ENCODE data around the gene RIPOR1.
A peak's percentile ranks its signal among the peaks of the same experiment; 100 is the strongest.

The RIPOR1 gene

DNA sequence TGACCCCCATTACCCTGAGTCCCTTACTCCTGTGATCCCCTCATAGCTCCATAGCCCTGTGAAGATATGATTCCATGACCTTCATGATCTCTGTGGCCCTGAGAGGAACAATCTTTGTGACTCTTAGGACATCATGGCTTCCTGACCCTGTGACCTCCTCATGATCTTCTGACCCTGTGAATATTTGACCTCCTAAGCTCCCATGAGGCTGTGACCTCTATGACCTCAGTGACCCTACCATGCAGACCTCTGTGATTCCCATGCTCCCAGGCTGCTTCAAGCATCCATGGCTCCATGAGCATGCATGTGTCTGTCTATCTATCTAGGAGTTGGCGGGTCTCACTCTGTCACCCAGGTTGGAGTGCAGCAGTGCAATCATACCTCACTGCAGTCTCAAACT is 12.1 kb downstream of the RIPOR1 start:
- no peak for DNase-seq

DNA sequence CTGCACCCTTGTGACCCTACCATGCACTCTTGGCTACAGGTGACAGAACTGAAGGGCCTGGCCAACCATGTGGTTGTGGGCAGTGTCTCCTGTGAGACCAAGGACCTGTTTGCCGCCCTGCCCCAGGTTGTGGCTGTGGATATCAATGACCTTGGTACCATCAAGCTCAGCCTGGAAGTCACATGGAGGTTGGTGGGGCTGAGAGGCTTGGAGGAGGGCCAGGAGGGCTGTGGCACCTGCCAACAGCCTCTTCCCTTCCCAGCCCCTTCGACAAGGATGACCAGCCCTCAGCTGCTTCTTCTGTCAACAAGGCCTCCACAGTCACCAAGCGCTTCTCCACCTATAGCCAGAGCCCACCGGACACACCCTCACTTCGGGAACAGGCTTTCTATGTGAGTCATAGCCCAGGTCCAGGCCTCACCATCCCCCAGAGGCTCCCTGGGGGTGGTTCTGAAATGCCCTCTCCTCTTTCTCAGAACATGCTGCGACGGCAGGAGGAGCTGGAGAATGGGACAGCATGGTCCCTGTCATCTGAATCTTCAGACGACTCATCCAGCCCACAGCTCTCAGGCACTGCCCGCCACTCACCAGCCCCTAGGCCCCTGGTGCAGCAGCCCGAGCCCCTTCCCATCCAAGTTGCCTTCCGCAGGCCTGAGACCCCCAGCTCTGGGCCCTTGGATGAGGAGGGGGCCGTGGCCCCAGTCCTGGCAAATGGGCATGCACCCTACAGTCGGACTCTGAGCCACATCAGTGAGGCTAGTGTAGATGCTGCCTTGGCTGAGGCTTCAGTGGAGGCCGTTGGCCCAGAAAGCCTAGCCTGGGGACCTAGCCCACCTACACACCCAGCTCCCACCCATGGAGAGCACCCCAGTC is 13.0 kb downstream of the RIPOR1 start:
- DNase-seq, result no peak

DNA sequence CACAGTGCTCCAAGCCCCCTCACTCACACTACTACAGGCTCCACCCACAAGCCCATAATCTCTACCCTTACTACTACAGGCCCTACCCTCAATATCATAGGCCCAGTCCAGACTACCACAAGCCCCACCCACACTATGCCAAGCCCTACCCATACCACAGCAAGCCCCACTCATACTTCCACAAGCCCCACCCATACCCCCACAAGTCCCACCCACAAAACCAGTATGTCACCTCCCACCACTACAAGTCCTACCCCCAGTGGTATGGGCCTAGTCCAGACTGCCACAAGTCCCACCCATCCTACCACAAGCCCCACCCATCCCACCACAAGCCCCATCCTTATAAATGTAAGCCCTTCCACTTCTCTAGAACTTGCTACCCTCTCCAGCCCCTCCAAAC is 13.8 kb downstream of the RIPOR1 start:
- DNase-seq, result peak; percentile 21

DNA sequence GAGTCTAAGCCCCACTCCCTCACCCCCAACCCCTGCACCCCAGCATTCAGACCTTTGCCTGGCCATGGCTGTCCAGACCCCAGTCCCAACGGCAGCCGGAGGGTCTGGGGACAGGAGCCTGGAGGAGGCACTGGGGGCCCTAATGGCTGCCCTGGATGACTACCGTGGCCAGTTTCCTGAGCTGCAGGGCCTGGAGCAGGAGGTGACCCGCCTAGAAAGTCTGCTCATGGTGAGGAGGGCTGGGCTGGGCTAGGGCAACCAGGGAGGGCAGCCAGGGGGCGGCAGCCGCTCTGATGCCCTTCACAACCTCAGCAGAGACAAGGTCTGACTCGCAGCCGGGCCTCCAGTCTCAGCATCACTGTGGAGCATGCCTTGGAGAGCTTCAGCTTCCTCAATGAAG is 14.4 kb downstream of the RIPOR1 start:
- DNase-seq, result no peak

DNA sequence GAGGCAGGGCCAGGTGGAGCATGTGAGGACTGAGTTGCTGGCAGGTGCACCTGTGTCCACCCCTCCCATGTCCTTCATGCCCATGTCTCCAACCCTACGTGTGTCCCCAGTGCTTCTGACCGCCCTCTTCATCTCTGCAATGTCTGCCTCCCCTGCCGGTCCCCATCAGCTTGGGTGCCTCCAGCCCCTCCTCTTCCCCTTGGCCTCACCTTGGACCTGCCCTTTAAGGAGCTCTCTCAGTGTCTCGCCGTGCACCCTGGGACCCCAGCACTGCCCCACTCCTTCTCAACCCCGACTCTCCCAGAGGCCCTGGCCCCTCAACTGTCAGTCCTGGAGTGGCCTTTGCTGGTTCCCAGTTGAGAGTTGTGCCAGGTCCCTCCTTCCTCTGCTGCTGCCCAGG is 15.0 kb downstream of the RIPOR1 start:
- DNase-seq, result no peak

DNA sequence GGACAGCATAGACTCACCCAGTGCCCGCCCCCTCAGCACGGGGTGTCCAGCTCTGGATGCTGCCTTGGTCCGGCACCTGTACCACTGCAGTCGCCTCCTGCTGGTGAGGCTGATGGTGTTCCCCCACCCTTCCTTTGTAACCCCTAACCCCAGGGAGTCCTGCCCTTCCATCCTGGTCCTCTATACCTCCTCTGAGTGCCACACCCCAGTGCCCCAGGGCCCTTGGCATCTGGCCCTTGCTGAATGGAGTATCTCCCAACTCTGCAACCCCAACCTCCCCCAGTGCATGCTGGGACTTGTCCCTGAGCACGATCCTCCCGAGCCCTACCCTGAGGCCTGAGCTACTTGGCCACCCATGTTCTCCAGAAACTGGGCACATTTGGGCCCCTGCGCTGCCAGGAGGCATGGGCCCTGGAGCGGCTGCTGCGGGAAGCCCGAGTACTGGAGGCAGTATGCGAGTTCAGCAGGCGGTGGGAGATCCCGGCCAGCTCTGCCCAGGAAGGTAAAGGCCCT is 15.8 kb downstream of the RIPOR1 start:
- DNase-seq, result no peak

DNA sequence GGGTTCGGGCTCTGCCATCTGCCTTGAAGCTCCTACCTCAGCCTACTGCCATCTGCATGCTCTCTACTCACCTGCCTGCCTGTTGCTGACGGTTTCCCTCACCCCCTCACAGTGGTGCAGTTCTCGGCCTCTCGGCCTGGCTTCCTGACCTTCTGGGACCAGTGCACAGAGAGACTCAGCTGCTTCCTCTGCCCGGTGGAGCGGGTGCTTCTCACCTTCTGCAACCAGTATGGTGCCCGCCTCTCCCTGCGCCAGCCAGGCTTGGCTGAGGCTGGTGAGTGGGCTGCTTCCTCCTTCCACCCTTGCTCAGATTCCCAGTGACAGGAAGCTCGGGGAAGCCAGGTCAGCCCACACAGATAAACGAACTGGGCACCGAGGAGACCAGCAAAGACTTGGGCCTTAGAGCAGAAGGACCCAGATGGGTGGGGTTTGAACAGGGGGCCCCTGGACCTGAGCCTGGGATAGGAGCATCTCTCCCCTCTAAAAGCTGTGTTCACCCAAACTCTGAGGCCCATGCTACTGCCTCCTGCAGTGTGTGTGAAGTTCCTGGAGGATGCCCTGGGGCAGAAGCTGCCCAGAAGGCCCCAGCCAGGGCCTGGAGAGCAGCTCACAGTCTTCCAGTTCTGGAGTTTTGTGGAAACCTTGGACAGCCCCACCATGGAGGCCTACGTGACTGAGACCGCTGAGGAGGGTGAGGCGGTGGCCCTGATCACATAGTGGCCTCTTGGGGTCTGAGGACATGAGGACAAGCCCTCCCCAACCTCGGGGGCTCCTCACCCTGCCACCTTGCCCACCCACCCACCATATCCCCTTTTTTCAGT is 16.4 kb downstream of the RIPOR1 start:
- DNase-seq, result no peak

DNA sequence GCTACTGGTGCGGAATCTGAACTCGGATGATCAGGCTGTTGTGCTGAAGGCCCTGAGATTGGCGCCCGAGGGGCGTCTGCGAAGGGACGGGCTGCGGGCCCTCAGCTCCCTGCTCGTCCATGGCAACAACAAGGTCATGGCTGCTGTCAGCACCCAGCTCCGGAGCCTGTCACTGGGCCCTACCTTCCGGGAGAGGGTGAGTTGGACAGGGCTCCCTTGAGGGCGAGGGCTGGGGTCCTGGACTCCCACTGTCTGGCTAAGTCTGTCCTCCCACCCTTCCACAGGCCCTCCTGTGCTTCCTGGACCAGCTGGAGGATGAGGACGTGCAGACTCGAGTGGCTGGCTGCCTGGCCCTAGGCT is 17.0 kb downstream of the RIPOR1 start:
- no peak for DNase-seq

DNA sequence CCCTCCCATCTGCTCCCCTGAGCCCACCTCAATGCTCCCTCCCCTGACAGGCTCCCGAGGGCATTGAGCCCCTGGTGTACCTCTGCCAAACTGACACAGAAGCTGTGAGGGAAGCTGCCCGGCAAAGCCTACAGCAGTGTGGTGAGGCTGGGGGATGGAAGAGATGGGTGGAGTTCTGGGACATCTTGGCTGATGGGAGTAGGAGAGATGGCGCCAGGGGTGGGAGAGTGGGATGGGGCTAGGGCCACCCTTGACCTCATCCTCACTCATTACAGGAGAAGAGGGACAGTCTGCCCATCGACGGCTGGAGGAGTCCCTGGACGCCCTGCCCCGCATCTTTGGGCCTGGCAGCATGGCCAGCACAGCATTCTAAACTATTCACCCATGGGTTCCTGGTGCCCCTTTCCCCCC is 17.5 kb downstream of the RIPOR1 start:
- DNase-seq, result no peak

DNA sequence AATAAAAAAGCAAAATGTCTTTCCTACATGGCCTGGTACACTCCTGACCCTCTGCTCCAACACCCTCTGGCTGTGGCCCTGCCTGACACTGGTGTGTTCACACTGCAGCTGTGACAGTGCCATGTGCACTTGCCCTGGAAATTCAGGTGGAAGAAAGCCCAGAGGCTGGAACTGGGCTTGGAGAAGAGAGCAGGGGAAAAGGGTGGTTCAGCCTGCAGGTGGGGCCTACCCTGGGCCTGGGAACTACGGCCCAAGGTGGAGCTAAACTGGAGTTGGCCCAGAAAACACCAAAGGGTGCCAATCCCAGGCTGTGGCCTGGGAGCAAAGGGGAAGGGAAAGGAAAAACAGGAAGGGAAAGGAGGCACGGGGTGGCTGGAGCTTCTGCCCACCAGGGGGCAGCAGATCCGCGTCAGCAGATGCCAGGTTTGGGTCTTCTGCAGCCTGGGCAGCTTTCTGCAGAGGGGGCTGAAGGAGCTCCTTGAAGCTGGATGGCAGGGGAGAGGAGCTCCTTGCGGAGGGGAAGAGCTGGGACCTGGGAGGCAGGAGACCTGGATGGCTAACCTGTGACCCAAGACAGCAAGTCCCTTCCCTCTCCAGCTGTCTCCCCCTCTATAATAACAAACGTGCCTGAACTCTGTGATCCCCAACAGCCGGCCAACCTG is 18.3 kb downstream of the RIPOR1 start:
- no peak for DNase-seq

DNA sequence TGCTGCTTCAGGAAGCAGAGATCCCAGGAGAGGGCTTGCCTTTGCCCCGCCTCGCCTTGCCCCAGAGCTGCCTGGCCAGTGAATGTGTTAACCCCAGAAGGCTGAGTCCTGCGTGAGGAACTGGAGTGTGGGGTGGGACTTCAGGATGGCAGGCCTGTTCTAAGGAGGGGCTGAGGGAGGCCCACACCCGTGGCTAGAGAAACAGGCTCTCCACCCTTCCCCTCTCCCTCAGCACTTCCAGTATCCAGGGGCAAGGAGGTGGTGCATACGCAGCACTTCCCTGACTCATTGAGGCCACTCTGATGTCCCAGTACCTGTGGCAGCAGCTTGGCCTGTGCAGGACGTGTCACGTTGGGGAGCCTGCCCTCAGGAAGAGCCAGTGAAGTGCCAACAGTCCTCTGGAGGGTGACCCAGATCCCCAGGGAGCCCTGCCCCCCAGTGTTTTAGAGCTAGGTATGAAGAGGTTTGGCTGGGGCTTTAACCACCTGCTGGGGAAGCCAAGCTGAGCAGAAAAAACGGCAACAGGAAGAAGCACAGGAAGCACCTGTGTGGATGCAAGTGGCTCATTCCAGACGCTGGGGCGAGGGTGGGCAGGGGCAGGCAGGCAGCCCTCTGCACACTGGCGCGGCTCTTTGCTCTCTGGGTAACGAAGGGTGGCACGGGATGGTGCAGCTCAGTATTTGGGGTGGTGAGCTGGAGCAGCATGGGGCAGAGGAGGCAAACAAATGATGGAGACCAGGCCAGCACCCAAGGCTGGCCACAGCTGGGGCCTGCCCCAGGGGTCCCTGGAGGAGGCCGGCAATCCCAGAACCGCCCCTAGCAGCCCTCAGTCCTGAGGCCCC is 19.0 kb downstream of the RIPOR1 start:
- DNase-seq, result no peak

DNA sequence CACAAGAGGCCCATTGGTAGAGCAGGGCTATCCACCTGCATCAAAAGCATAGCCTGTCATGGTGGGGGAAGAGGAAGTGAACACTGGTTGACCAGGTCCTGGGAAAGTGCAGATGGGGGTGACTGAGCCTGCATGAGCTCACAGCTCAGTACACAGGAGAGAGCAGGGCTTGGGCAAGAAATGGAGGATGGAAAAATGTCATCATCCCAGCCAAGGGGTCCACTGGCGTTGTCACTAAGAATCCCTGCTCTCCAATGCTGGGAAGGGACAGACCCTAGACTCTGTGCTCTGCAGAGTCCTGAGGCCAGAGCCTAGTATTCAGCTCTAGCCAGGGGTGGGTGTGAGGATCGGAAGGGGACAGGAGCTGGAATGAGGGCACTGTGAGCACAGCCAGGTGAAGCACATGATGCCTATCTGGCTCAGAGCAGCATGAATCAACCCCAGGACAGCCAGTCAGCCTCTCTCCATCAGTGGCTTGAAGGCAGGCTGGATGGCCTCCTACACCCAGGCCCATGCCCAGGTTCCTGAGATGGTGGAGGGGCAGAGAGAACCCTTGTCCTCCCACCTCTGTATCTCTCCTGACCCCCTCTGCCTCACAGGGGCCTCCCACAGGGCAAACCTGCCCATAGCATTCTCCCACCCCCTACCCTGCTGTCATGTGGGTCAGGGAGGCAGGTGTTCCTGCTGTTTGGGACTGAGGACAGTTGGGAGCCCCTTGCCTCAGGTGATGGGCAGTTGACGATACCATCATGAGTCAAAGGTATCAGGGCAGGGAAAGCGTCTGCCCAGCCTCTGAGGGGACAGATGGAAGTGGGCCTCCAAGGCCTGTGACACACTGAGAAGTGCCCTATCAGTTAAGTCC is 19.9 kb downstream of the RIPOR1 start:
- DNase-seq, result no peak

DNA sequence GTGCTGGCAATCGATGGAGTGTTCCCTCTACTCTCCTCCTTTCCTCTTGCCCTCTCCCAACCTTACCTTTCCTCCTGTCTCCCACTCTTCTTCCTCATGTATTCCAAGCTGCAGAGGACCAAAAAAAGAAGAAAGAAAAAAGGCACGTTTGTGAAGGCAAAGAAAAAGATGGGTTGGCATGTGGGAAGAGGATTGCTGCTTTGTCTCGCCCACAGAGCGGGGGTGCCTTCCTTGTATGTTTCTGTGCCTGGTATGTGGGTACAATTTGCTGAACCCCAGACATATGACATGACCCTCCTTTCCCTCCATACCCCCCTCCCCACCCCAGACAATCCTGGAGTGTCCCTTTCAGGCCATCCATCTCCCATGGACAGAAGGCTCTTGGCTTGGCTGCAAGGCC is 20.6 kb downstream of the RIPOR1 start:
- DNase-seq, result no peak

DNA sequence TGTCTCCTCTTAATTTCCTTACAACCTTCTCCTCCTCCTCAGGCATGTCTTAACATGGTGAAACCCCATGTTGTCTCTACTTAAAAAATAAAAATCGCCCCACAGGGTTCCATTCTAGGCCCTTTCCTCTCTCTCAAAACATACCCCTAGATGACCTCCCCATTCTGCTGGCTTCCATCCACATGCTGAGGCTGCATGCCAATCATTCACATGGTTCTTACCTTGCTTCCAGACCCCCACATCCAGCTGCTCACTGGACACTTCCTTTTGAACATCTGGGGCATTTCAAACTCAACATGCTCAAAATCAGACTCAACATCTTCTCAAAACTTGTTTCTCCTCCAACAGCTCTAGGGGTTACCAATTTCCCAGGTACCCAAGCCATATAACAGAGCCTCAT is 21.3 kb downstream of the RIPOR1 start:
- DNase-seq, result no peak

DNA sequence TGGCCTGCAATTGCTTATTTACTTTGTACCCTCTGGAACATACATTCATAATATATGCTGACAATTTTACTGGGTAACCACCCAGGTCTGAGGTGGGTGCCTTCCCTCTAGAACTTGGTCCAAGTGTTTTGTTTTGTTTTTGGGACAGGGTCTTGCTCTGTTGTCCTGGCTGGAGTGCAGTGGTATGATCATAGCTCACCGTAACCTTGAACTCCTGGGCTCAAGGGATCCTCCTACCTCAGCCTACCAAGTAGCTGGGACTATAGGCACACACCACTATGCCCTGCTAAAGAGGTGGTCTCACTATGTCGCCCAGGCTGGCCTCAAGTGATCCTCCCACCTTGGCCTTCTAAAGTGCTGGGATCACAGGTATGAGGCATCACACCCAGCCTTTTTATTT is 22.5 kb downstream of the RIPOR1 start:
- DNase-seq, result no peak

DNA sequence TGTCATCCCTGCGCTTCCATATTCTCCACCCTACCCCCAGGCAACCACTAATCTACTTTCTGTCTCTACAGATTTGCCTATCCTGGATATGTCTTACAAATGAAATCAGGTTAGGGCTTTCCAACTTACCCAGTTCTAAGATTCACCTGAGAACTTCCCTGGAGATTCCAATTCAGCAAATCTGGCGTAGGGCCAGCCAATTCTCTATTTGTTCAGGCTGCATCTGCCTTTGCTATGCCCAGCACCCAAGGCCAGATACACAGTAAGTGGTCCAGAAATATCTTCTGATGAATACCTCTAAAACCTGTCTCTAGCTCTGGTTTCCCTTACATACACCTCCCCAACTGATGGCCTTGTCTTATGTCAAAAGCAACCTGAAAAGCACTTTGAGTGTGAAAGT is 23.3 kb downstream of the RIPOR1 start:
- DNase-seq, result no peak

DNA sequence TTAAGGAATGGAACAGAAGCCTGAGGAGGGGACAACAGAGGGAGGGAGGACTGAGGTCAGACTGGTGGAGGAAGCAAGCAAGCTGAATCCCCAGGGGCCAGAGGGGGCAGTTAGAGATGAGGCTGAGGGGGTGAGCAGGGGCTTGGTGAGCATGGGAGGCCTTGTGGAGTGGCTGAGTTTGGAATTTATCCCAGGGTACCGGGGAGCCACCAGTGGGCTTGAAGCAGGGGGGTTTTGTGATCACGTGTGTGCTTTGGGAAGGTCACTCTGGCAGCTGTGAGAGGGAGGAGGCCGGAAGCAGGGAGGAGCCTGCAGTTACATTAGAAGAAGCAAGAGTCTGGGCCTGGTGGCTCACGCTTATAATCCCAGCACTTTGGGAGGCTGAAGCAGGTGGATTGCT is 23.8 kb downstream of the RIPOR1 start:
- DNase-seq, result no peak

DNA sequence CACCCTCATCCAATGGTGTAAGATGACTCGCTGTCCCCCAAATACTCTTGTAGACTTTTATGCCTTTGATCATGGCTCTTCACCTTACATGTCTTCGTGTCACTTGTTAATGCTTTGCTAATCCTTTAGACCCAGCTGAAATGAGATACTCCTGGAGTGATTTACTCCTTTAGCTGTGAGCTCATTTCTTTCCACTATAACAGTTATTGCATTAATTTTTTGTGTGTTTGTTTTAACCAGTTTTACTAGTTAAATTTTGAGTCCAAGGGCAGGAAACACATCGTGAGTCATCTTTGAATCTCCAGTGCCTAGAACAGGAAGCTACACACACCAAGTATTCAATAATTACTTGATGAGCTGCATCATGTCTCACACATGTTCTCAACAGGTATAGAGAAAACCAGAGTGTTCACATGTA is 27.2 kb downstream of the RIPOR1 start:
- DNase-seq, result no peak

DNA sequence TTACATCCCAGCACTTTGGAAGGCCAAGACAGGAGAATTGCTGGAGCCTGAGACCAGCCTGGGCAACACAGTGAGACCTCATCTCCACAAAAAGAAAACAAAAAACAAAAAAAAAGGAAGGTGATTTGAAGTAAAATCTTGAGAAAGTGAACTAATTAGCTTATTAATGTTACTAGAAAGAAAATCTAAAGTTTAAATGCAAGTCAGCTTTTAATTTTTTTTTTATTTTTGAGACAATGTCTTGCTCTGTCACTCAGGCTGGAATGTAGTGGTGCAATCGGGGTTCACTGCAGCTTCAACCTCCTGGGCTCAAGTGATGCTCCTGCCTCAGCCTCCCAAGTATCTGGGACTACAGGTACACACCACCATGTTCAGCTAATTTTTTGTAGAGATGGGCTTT is 30.2 kb downstream of the RIPOR1 start:
- no peak for DNase-seq

DNA sequence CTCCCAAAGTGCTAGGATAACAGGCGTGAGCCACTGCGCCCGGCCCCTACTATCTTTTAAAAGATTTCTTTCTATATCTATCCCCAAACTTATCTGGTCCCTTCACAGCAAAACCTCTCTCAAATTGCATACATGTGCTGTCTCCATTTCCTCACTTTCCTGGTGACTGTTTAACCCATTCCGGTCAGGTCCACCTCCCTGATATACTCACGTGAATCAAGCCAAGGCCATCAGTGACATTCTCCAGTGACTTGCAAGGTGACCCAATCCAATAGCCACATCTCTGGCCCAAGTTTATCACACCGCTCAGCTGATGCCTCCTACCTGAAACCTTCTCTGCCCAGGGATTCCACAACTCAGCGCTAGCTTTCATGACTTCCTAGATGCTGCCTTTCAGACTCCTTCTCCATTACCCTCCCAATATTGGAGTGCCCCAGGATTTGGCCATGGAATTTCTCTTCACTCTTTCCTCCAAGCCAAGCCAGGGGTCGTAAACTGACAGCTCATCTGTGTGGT is 32.3 kb downstream of the RIPOR1 start:
- no peak for DNase-seq

DNA sequence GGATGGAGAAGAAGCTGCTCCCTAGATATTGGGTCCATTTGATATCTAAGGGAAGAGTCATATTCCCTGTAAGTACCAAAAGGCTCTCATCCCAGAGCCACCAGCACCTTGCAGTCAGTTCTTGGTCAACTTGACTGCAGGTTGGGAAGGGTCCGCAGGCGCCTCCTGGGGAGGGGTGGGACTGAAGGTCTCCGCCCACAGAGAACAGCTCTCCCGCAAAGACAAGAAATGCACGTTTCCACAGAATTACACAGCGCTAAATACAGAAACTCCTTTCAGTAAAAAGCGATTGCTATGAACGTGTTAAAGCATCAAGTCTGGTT is 32.8 kb downstream of the RIPOR1 start:
- DNase-seq, result no peak
